Gastroesophageal sphincter (tissue), 4 donors: ENCODE measurements around the gene KIAA0408. TPM values are rescaled to one million over a fixed set of nuclear protein-coding genes. Genes with fewer than 3 reads are reported as not detected.
A peak's percentile ranks its signal among the peaks of the same experiment; 100 is the strongest.
"Not testable (repeated sequence)": the region's sequence is repeated elsewhere in the genome, so short reads cannot be mapped to it uniquely, and the experiment has no call there.

Experiments used
- ATAC-seq: fragments of 150-250 bp; one replicate; pipeline ENCODE4 v1.9.1; 2016; ENCODE audit warnings: mild to moderate bottlenecking, moderate library complexity
- H3K27ac ChIP-seq, 4 donors: fragments of 200-600 bp; sonication (generic) in 3 of 4; 1 replicate in 3 of 4; 2 replicates in 1 of 4; pipeline ENCODE4 v1.5.1; 2016 to 2019
- H3K27me3 ChIP-seq: fragments of 200-600 bp; sonication (generic); one replicate; pipeline ENCODE4 v1.5.1; 2019
- H3K36me3 ChIP-seq, 2 donors: fragments of 200-600 bp; sonication (generic); one replicate each; pipeline ENCODE4 v1.5.1; 2019; ENCODE audit warnings: control low read depth in 1 of 2
- H3K4me1 ChIP-seq, 3 donors: fragments of 200-600 bp; sonication (generic); 1 replicate in 2 of 3; 2 replicates in 1 of 3; pipeline ENCODE4 v1.5.1; 2016 to 2019; ENCODE audit warnings: control low read depth in 2 of 3
- H3K4me3 ChIP-seq, 2 donors: fragments of 200-600 bp; sonication (generic); one replicate each; pipeline ENCODE4 v1.5.1; 2019; ENCODE audit warnings: mild to moderate bottlenecking in 1 of 2, moderate library complexity in 1 of 2
- H3K9me3 ChIP-seq, 3 donors: fragments of 200-600 bp; sonication (generic); one replicate each; pipeline ENCODE4 v1.5.1; 2017 to 2019; ENCODE audit warnings: control low read depth in 2 of 3
- CTCF ChIP-seq, 4 experiments: fragments of 200-600 bp in 2 of 4; fragments of 450-650 bp in 2 of 4; sonication (generic) in 1 of 4; IDR thresholded peaks; one replicate each; pipeline ENCODE4 v1.5.1; 2017 to 2019; ENCODE audit warnings: antibody characterized with exemption in 4 of 4, mild to moderate bottlenecking in 2 of 4, moderate library complexity in 2 of 4
- EP300 ChIP-seq: sonication (generic); formaldehyde crosslinking; IDR thresholded peaks from one replicate; pipeline ENCODE4 v1.6.1; 2017; ENCODE audit warnings: antibody characterized with exemption, mild to moderate bottlenecking
- POLR2A ChIP-seq, 2 donors: fragments of 450-650 bp; IDR thresholded peaks; one replicate each; pipeline ENCODE4 v1.6.1; 2017; ENCODE audit warnings: antibody characterized with exemption in 2 of 2, mild to moderate bottlenecking in 2 of 2, moderate library complexity in 1 of 2
- POLR2AphosphoS5 ChIP-seq: sonication (generic); formaldehyde crosslinking; IDR thresholded peaks from one replicate; pipeline ENCODE4 v1.6.1; 2017; ENCODE audit warnings: antibody characterized with exemption
- WGBS, 2 donors: methylation state at CpG; one replicate each; pipeline ENCODE4 v1.1.5; 2018; ENCODE audit warnings: low coverage in 1 of 2; 5-methylcytosine and 5-hydroxymethylcytosine counted together
- total RNA-seq, 4 donors: library from RNA; depleted of rRNA; stranded (reverse); fragments of >200 nt; gene quantifications; one replicate each; pipeline ENCODE4 v1.1.0, GENCODE V29; 2016

The KIAA0408 gene
- total RNA-seq, 4 donors from 2014 or later: 25.2 to 83.3 (median 47.8) TPM

- TF ChIP-seq POLR2A (IDR thresholded peaks at IDR 0.05): no peak
- no peak for TF ChIP-seq POLR2AphosphoS5
- Histone ChIP-seq H3K27me3 (no peaks in the 10 kb centered on the region), H3K9me3 (no peaks in the 10 kb centered on the region), H3K4me3 (no peak overlapping the region), H3K27ac (no peak overlapping the region), H3K4me1 (peaks cover 0 to 6% (median 0%) of the 10 kb centered on the region in 3 donors), H3K36me3 (no peaks in the 10 kb centered on the region)
- ATAC-seq: no peak
These were observed 24.5 kb downstream of the KIAA0408 start for GRCh38 chr6:127434651-127435050.

- not testable (repeated sequence) for H3K4me1 ChIP-seq, H3K9me3 ChIP-seq, H3K4me3 ChIP-seq, H3K27me3 ChIP-seq, H3K27ac ChIP-seq, H3K36me3 ChIP-seq, ATAC-seq
- 84 to 85% methylated on average over 5 to 9 of the region's 9 CpGs for WGBS, 2 donors
These were observed 30.6 kb downstream of the KIAA0408 start for GRCh38 chr6:127428562-127428961.

GRCh38 chr6:127423921-127424320 lies 35.3 kb downstream of the KIAA0408 start:
- 61 to 64% methylated on average over 2 of the region's 2 CpGs for WGBS, 2 donors
- TF ChIP-seq POLR2A (IDR thresholded peaks at IDR 0.05) (no peak), EP300 (no peak), POLR2AphosphoS5 (no peak), CTCF (IDR thresholded peaks at IDR 0.05) (no peak)
- ATAC-seq: no peak
- Histone ChIP-seq H3K36me3 (no peaks in the 10 kb centered on the region), H3K9me3 (no peaks in the 10 kb centered on the region), H3K4me3 (no peak overlapping the region), H3K27ac (peak overlapping the region in 2 of 4 donors; percentile 51 to 71), H3K4me1 (peaks cover 0 to 29% (median 2%) of the 10 kb centered on the region in 3 donors), H3K27me3 (no peaks in the 10 kb centered on the region)

- not testable (repeated sequence) for H3K4me3 ChIP-seq, ATAC-seq, H3K27me3 ChIP-seq, H3K36me3 ChIP-seq, H3K9me3 ChIP-seq
- 53 to 100% methylated on average over 1 to 3 of the region's 3 CpGs for WGBS, 2 donors
- Histone ChIP-seq H3K4me1 (peaks cover 0 to 29% (median 2%) of the 10 kb centered on the region in 3 donors), H3K27ac (peak overlapping the region in 3 of 4 donors; percentile 51 to 71 (median 58))
These were observed 38.0 kb downstream of the KIAA0408 start for GRCh38 chr6:127421164-127421563.

GRCh38 chr6:127420556-127420955 lies 38.6 kb downstream of the KIAA0408 start:
- WGBS, 2 donors: 0% methylated on average over 2 of the region's 2 CpGs
- Histone ChIP-seq H3K27ac (peak overlapping the region in 3 of 4 donors; percentile 51 to 71 (median 58)), H3K4me1 (peaks cover 0 to 29% (median 2%) of the 10 kb centered on the region in 3 donors)

GRCh38 chr6:127415096-127415495 lies 44.1 kb downstream of the KIAA0408 start:
- Histone ChIP-seq H3K9me3 (no peaks in the 10 kb centered on the region), H3K36me3 (no peaks in the 10 kb centered on the region), H3K4me1 (peaks cover 0 to 1% (median 0%) of the 10 kb centered on the region in 3 donors), H3K27me3 (no peaks in the 10 kb centered on the region), H3K4me3 (no peak overlapping the region), H3K27ac (no peak overlapping the region)
- 82 to 92% methylated on average over 2 of the region's 2 CpGs for WGBS, 2 donors
- TF ChIP-seq CTCF (IDR thresholded peaks at IDR 0.05) (no peak), POLR2AphosphoS5 (no peak), POLR2A (IDR thresholded peaks at IDR 0.05) (no peak), EP300 (no peak)
- no peak for ATAC-seq

More at GRCh38 chr6:127420556-127420955, 38.6 kb downstream of the KIAA0408 start:
- peak; percentile 83 for ATAC-seq
- TF ChIP-seq CTCF (IDR thresholded peaks at IDR 0.05) (peak; percentile 16 to 65 (median 30)), POLR2A (IDR thresholded peaks at IDR 0.05) (no peak), POLR2AphosphoS5 (peak; percentile 62)
- Histone ChIP-seq H3K36me3 (no peaks in the 10 kb centered on the region), H3K27me3 (no peaks in the 10 kb centered on the region), H3K9me3 (no peaks in the 10 kb centered on the region), H3K4me3 (no peak overlapping the region)

GRCh38 chr6:127413123-127413522 lies 46.1 kb downstream of the KIAA0408 start:
- ATAC-seq, H3K4me1 ChIP-seq, H3K27ac ChIP-seq, H3K4me3 ChIP-seq, H3K36me3 ChIP-seq, H3K9me3 ChIP-seq, H3K27me3 ChIP-seq: not testable (repeated sequence)
- 86% methylated on average over 2 of the region's 4 CpGs; no CpG with 5 or more reads in 1 of the 2 donors for WGBS, 2 donors

GRCh38 chr6:127412016-127412415 lies 47.2 kb downstream of the KIAA0408 start:
- H3K27ac ChIP-seq, H3K4me3 ChIP-seq, H3K4me1 ChIP-seq, H3K36me3 ChIP-seq, H3K9me3 ChIP-seq, ATAC-seq, H3K27me3 ChIP-seq: not testable (repeated sequence)
- 63 to 98% methylated on average over 7 to 8 of the region's 8 CpGs for WGBS, 2 donors
